ENCODE data around the gene CFC1. TPM values are rescaled to one million over a fixed set of nuclear protein-coding genes. Genes with fewer than 3 reads are reported as not detected.
"Not testable (repeated sequence)": the region's sequence is repeated elsewhere in the genome, so short reads cannot be mapped to it uniquely, and the experiment has no call there.

CFC1 gene
- total and polyA plus RNA-seq, 2 of the 13 experiments (the other 11 are each of a cell fraction or from before 2014, with no cell fraction given) = not detected

- H3K36me3 ChIP-seq (replicated peaks in 1 of 2; ENCODE audit: control insufficient read depth in 1 of 2, insufficient read depth in 2 of 2, low read length in 2 of 2); CTCF ChIA-PET (ENCODE audit: low intra/inter-chr PET ratio, low total read pairs); H3K4me1 ChIP-seq (ENCODE audit: insufficient read depth, low read length); H3K27ac ChIP-seq (ENCODE audit: extremely low read length, insufficient read depth, low read length); H3K4me2 ChIP-seq (ENCODE audit: low read depth, low read length); H2AFZ ChIP-seq (ENCODE audit: low read length); H3K4me3 ChIP-seq (replicated peaks in 1 of 3; ENCODE audit: insufficient read depth in 1 of 3, low read depth in 2 of 3, low read length in 3 of 3); ATAC-seq; FAIRE-seq; intact Hi-C loops (cut with micrococcal nuclease; ENCODE audit: unreplicated experiment); H3K9ac ChIP-seq (ENCODE audit: insufficient read depth, low read depth, low read length); POLR2A ChIA-PET; in situ Hi-C loops (cut with HindIII; ENCODE audit: extremely low pct_ligation_motif_present, low pct_unique_long_range_greater_than_20kb); H3K9me3 ChIP-seq (ENCODE audit: low read length); H4K20me1 ChIP-seq (ENCODE audit: insufficient read depth, low read length); BruUV-seq (replicated peaks); DNase-seq (ENCODE audit: low spot score); H3K79me2 ChIP-seq (ENCODE audit: insufficient read depth, low read length); H3K27me3 ChIP-seq (ENCODE audit: control insufficient read depth in 1 of 2, insufficient read depth in 2 of 2, low read length in 2 of 2): not testable (repeated sequence)
- no CpG with 5 or more reads among the region's 4 CpGs for WGBS (ENCODE audit: low lambda C conversion rate)
Measured at GRCh38 chr2:130542789-130543188, 56.6 kb downstream of the CFC1 start.

Small RNA genes within 50 kb of the gene (small RNA-seq; reads per million reads assigned to genes)
- gene RF00017 (ENCODE audit: insufficient read depth in 2 of 3, insufficient read length in 3 of 3, low read depth in 2 of 3, low replicate concordance in 1 of 3) (0 reads per million in 3 experiments), gene RNU6-848P (ENCODE audit: insufficient read depth in 2 of 3, insufficient read length in 3 of 3, low read depth in 2 of 3, low replicate concordance in 1 of 3) (0 reads per million in 3 experiments)

Other genes with a start within 250 kb of the CFC1 start
- 10.8 and 14.8 TPM in 2 replicates for gene PTPN18, start 243.5 kb downstream of the CFC1 start, total RNA-seq (2016; rRNA removed; fragmentation: Illumina TruSeq; extraction: Trizol)
- gene PTPN18, start 243.5 kb downstream of the CFC1 start, polyA plus RNA-seq (2011; rRNA removed) = 39.5 and 39.6 TPM in 2 replicates
- gene POTEI, start 90.2 kb downstream of the CFC1 start, total RNA-seq (2016; rRNA removed; fragmentation: Illumina TruSeq; extraction: Trizol) = 0.48 and 1.5 TPM in 2 replicates
- gene POTEI, start 90.2 kb downstream of the CFC1 start, polyA plus RNA-seq (2011; rRNA removed) = 0.29 and 0.33 TPM in 2 replicates
- not detected in 2 replicates for gene CFC1B, start 78.4 kb downstream of the CFC1 start, total RNA-seq (2016; rRNA removed; fragmentation: Illumina TruSeq; extraction: Trizol)
- gene CFC1B, start 78.4 kb downstream of the CFC1 start, polyA plus RNA-seq (2011; rRNA removed) = not detected in 2 replicates
- gene POTEJ, start 11.9 kb upstream of the CFC1 start, total RNA-seq (2016; rRNA removed; fragmentation: Illumina TruSeq; extraction: Trizol) = 0.04 TPM in 1 of 2 replicates, not detected in the other
- gene POTEJ, start 11.9 kb upstream of the CFC1 start, polyA plus RNA-seq (2011; rRNA removed) = not detected in 2 replicates
- not detected in 2 replicates for gene GPR148, start 129.5 kb upstream of the CFC1 start, total RNA-seq (2016; rRNA removed; fragmentation: Illumina TruSeq; extraction: Trizol)
- gene GPR148, start 129.5 kb upstream of the CFC1 start, polyA plus RNA-seq (2011; rRNA removed) = not detected in 2 replicates
- gene AMER3, start 156.0 kb upstream of the CFC1 start, total RNA-seq (2016; rRNA removed; fragmentation: Illumina TruSeq; extraction: Trizol) = not detected in 2 replicates
- not detected in 2 replicates for gene AMER3, start 156.0 kb upstream of the CFC1 start, polyA plus RNA-seq (2011; rRNA removed)
- 0.11 TPM in 1 of 2 replicates, not detected in the other for gene ARHGEF4, start 237.3 kb upstream of the CFC1 start, total RNA-seq (2016; rRNA removed; fragmentation: Illumina TruSeq; extraction: Trizol)
- gene ARHGEF4, start 237.3 kb upstream of the CFC1 start, polyA plus RNA-seq (2011; rRNA removed) = 0.08 and 0.13 TPM in 2 replicates

Measured in HepG2 (cell line).